ENCODE results near the gene ARSA. TPM values are rescaled to one million over a fixed set of nuclear protein-coding genes. Genes with fewer than 3 reads are reported as not detected.
A peak's percentile ranks its signal among the peaks of the same experiment; 100 is the strongest.

Gene ARSA
- total RNA-seq, 1 experiment from 2014 or later, result 16.4 TPM

- TF ChIP-seq, protein P1, sequence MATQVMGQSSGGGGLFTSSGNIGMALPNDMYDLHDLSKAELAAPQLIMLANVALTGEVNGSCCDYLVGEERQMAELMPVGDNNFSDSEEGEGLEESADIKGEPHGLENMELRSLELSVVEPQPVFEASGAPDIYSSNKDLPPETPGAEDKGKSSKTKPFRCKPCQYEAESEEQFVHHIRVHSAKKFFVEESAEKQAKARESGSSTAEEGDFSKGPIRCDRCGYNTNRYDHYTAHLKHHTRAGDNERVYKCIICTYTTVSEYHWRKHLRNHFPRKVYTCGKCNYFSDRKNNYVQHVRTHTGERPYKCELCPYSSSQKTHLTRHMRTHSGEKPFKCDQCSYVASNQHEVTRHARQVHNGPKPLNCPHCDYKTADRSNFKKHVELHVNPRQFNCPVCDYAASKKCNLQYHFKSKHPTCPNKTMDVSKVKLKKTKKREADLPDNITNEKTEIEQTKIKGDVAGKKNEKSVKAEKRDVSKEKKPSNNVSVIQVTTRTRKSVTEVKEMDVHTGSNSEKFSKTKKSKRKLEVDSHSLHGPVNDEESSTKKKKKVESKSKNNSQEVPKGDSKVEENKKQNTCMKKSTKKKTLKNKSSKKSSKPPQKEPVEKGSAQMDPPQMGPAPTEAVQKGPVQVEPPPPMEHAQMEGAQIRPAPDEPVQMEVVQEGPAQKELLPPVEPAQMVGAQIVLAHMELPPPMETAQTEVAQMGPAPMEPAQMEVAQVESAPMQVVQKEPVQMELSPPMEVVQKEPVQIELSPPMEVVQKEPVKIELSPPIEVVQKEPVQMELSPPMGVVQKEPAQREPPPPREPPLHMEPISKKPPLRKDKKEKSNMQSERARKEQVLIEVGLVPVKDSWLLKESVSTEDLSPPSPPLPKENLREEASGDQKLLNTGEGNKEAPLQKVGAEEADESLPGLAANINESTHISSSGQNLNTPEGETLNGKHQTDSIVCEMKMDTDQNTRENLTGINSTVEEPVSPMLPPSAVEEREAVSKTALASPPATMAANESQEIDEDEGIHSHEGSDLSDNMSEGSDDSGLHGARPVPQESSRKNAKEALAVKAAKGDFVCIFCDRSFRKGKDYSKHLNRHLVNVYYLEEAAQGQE (IDR thresholded peaks at IDR 0.05; ENCODE audit: low read depth), result no peak
- TF ChIP-seq TCF7L2 (IDR thresholded peaks at IDR 0.05; ENCODE audit: borderline replicate concordance, extremely low read depth, insufficient read depth, insufficient read length) (peak; percentile 8), CTCF (IDR thresholded peaks at IDR 0.05 in 2 of 3, conservative IDR thresholded peaks at IDR 0.05 in 1 of 3; ENCODE audit: borderline replicate concordance in 1 of 3, insufficient read depth in 1 of 3, low read depth in 2 of 3, low read length in 2 of 3) (no peak), EZH2 (IDR thresholded peaks at IDR 0.05) (no peak), POLR2AphosphoS5 (IDR thresholded peaks at IDR 0.05; ENCODE audit: low read depth, low read length) (peak; percentile 61), ZFX (IDR thresholded peaks at IDR 0.05) (no peak), FOSL1 (IDR thresholded peaks at IDR 0.05; ENCODE audit: low read depth) (no peak), POLR2A (IDR thresholded peaks at IDR 0.05; ENCODE audit: borderline replicate concordance, extremely low read depth, insufficient read depth, insufficient read length) (no peak)
Measured at GRCh38 chr22:50674606-50675552, 46.9 kb upstream of the ARSA start (continued).
